ENCODE results near the gene MACROD2.

DNA sequence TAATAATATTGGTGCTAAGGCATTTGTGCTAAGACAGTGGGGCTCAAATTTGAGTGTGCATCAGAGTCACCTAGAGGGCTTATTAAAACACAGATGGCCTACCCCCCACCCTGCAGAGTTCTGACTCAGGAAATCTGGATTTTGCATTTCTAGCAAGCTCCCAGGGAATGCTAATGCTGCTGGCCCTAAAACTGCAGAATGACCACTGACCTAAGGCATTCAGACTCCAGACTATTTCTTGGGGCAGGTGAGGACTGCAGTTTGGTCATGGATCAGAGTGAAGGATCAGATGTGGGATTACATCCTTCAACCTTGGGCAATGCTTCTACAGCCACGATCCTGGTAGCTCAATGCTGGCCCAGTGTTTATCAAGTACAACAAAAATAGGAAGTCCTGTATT is 952.2 kb downstream of the MACROD2 start:
- TF ChIP-seq, protein P1, sequence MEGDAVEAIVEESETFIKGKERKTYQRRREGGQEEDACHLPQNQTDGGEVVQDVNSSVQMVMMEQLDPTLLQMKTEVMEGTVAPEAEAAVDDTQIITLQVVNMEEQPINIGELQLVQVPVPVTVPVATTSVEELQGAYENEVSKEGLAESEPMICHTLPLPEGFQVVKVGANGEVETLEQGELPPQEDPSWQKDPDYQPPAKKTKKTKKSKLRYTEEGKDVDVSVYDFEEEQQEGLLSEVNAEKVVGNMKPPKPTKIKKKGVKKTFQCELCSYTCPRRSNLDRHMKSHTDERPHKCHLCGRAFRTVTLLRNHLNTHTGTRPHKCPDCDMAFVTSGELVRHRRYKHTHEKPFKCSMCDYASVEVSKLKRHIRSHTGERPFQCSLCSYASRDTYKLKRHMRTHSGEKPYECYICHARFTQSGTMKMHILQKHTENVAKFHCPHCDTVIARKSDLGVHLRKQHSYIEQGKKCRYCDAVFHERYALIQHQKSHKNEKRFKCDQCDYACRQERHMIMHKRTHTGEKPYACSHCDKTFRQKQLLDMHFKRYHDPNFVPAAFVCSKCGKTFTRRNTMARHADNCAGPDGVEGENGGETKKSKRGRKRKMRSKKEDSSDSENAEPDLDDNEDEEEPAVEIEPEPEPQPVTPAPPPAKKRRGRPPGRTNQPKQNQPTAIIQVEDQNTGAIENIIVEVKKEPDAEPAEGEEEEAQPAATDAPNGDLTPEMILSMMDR (IDR thresholded peaks at IDR 0.05), result no peak
- TF ChIP-seq POLR2A (IDR thresholded peaks at IDR 0.05) (no peak), EP300 (IDR thresholded peaks at IDR 0.05) (no peak)

Data from tibial nerve (tissue), 4 donors.